ENCODE results near the gene CCNDBP1. TPM values are rescaled to one million over a fixed set of nuclear protein-coding genes. Genes with fewer than 3 reads are reported as not detected.
"Not testable (repeated sequence)": the region's sequence is repeated elsewhere in the genome, so short reads cannot be mapped to it uniquely, and the experiment has no call there.

CCNDBP1 gene
- total RNA-seq, 1 experiment from 2014 or later: 20.4 TPM

DNA sequence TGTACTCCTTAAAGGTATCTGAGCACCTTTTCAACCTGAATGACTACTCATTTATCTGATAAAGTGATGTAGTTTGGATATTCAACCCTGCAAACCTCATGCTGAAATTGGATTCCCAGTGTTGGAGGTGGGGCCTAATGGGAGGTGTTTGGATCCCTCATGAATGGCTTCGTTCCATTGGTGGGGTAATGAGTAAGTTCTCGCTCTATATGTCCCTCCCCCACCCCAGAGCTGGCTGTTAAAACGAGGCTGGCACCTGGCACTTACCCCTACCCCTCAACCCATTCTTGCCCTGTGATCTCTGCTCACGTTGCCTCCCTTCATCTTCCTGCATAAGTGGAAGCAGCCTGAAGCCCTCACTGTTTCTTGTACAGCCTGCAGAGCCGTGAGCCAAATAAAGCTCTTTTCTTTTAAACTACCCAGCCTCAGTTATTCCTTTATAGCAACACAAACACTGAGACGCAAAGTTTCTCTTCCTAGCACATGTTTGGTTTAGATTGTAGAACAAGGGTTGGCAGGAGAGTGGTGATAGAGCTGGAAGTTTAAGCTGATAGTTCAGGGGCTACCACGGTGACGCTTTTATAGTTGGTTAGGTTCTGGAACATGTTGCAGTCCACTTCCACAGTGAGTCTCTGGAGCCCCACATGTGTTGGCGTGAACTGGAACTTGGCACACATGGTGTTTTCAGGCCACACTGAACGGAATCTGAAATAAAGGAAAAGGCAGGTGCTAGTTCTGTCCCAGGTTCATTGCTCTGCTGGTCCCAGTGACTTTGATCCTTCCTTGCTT lies 11.8 kb downstream of the CCNDBP1 start (continued):
- no peak for TF ChIP-seq E2F4 (CRISPR knock-in tag; IDR thresholded peaks at IDR 0.05; ENCODE audit: borderline replicate concordance, low read depth)

DNA sequence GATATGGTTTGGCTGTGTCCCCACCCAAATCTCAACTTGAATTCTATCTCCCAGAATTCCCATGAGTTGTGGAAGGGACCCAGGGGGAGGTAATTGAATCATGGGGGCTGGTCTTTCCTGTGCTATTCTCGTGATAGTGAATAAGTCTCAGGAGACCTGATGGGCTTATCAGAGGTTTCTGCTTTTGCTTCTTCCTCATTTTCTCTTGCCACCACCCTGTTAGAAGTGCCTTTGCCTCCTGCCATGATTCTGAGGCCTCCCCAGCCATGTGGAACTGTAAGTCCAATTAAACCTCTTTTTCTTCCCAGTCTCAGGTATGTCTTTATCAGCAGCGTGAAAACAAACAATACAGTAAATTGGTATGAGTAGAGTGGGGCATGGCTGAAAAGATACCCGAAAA lies 12.6 kb downstream of the CCNDBP1 start:
- CTCF ChIA-PET; H3K27me3 Mint-ChIP-seq (ENCODE audit: low read depth); H3K4me1 Mint-ChIP-seq; POLR2A ChIA-PET; H3K27ac Mint-ChIP-seq; ATAC-seq; DNase-seq (ENCODE audit: low spot score); H3K4me3 Mint-ChIP-seq: not testable (repeated sequence)
- peaks cover 17% of the 10 kb centered on the region for H3K36me3 Mint-ChIP-seq
- peaks cover 26% of the 10 kb centered on the region for H3K9me3 Mint-ChIP-seq

DNA sequence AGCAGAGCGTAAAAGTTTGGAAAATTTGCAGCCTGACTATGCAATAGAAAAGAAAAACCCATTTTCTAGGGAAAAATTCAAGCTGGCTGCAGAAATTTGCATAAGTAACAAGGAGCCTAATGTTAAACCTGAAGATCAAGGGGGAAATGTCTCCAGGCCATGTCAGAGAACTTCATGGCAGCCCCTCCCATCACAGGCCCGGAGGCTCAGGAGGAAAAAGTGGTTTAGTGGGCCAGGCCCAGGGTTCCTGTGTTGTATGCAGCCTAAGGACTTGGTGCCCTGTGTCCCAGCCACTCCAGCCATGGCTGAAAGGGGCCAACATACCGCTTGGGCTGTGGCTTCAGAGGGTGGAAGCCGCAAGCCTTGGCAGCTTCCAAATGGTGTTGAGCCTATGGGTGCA lies 13.4 kb downstream of the CCNDBP1 start:
- H3K36me3 Mint-ChIP-seq: peaks cover 16% of the 10 kb centered on the region
- H3K27me3 Mint-ChIP-seq (ENCODE audit: low read depth); H3K4me3 Mint-ChIP-seq; ATAC-seq; H3K27ac Mint-ChIP-seq; POLR2A ChIA-PET; H3K4me1 Mint-ChIP-seq; DNase-seq (ENCODE audit: low spot score): not testable (repeated sequence)
- H3K9me3 Mint-ChIP-seq: peaks cover 26% of the 10 kb centered on the region
- CTCF ChIA-PET: interaction anchor here (1.6 kb wide), 1 partner anchor 11 kb away, joined by 3 read pairs; no protein-coding TSS in a partner anchor

- DNase-seq (ENCODE audit: low spot score): no peak
- TF ChIP-seq ESRRA (CRISPR knock-in tag; IDR thresholded peaks at IDR 0.05; ENCODE audit: borderline replicate concordance): no peak
- TF ChIP-seq ZNF121 (CRISPR knock-in tag; IDR thresholded peaks at IDR 0.05): no peak
- TF ChIP-seq IRF1 (CRISPR knock-in tag; IDR thresholded peaks at IDR 0.05): no peak
- TF ChIP-seq IRF2 (CRISPR knock-in tag; IDR thresholded peaks at IDR 0.05; ENCODE audit: borderline replicate concordance, low read depth): no peak
- no peak for TF ChIP-seq ATF1 (CRISPR knock-in tag; IDR thresholded peaks at IDR 0.05)
- no peak for TF ChIP-seq ZNF317 (CRISPR knock-in tag; IDR thresholded peaks at IDR 0.05; ENCODE audit: borderline replicate concordance, low read depth)
- no peak for TF ChIP-seq CREB1 (CRISPR knock-in tag; IDR thresholded peaks at IDR 0.05)
- no peak for TF ChIP-seq E2F1 (CRISPR knock-in tag; IDR thresholded peaks at IDR 0.05)
- H3K27ac Mint-ChIP-seq: no peak overlapping the region
- H3K27me3 Mint-ChIP-seq (ENCODE audit: low read depth): peaks cover 7% of the 10 kb centered on the region
- POLR2A ChIA-PET: no interaction called here
- H3K4me3 Mint-ChIP-seq: no peak overlapping the region
- no peak for ATAC-seq
- H3K36me3 Mint-ChIP-seq: peaks cover 16% of the 10 kb centered on the region
- CTCF ChIA-PET: interaction anchor here (1.6 kb wide), 1 partner anchor 11 kb away, joined by 3 read pairs; no protein-coding TSS in a partner anchor
- no peaks in the 10 kb centered on the region for H3K4me1 Mint-ChIP-seq
- peaks cover 26% of the 10 kb centered on the region for H3K9me3 Mint-ChIP-seq
These were observed 13.8 kb downstream of the CCNDBP1 start for GRCh38 chr15:43198992-43199391.

- H3K27ac Mint-ChIP-seq: no peak overlapping the region
- TF ChIP-seq IRF2 (CRISPR knock-in tag; IDR thresholded peaks at IDR 0.05; ENCODE audit: borderline replicate concordance, low read depth) (no peak), CBFB (CRISPR knock-in tag; IDR thresholded peaks at IDR 0.05; ENCODE audit: low read depth) (no peak), JAZF1 (CRISPR knock-in tag; IDR thresholded peaks at IDR 0.05) (no peak), GABPB1 (CRISPR knock-in tag; IDR thresholded peaks at IDR 0.05) (no peak), TEAD1 (CRISPR knock-in tag; IDR thresholded peaks at IDR 0.05) (no peak), SMAD3 (CRISPR knock-in tag; IDR thresholded peaks at IDR 0.05; ENCODE audit: borderline replicate concordance) (no peak), NR3C1 (CRISPR knock-in tag; conservative IDR thresholded peaks at IDR 0.05; ENCODE audit: low read depth) (no peak), ZNF263 (CRISPR knock-in tag; IDR thresholded peaks at IDR 0.05; ENCODE audit: low read depth) (no peak), ATF1 (CRISPR knock-in tag; IDR thresholded peaks at IDR 0.05) (no peak), E2F5 (CRISPR knock-in tag; IDR thresholded peaks at IDR 0.05) (no peak), NFE2L1 (CRISPR knock-in tag; IDR thresholded peaks at IDR 0.05) (no peak), RELA (CRISPR knock-in tag; IDR thresholded peaks at IDR 0.05; ENCODE audit: borderline replicate concordance) (no peak), GTF2I (CRISPR knock-in tag; conservative IDR thresholded peaks at IDR 0.05) (no peak)
- TF ChIP-seq, protein P1, sequence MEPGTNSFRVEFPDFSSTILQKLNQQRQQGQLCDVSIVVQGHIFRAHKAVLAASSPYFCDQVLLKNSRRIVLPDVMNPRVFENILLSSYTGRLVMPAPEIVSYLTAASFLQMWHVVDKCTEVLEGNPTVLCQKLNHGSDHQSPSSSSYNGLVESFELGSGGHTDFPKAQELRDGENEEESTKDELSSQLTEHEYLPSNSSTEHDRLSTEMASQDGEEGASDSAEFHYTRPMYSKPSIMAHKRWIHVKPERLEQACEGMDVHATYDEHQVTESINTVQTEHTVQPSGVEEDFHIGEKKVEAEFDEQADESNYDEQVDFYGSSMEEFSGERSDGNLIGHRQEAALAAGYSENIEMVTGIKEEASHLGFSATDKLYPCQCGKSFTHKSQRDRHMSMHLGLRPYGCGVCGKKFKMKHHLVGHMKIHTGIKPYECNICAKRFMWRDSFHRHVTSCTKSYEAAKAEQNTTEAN (CRISPR knock-in tag; IDR thresholded peaks at IDR 0.05): no peak
These were observed 14.8 kb downstream of the CCNDBP1 start for GRCh38 chr15:43199945-43200488.

More at GRCh38 chr15:43199945-43200488, 14.8 kb downstream of the CCNDBP1 start:
- Mint-ChIP-seq H3K4me1 (no peaks in the 10 kb centered on the region; the same call in 1 of the 2 replicates), H3K27me3 (ENCODE audit: low read depth) (peaks cover 7% of the 10 kb centered on the region), H3K4me3 (no peak overlapping the region), H3K9me3 (peaks cover 26% of the 10 kb centered on the region), H3K36me3 (peaks cover 16% of the 10 kb centered on the region)
- no peak for ATAC-seq
- ChIA-PET POLR2A (interaction anchor here (0.6 kb wide), 1 partner anchor 104 kb away, joined by 6 read pairs; no protein-coding TSS in a partner anchor), CTCF (interaction anchor here (1.6 kb wide), 1 partner anchor 10 kb away, joined by 3 read pairs; no protein-coding TSS in a partner anchor)
- DNase-seq (ENCODE audit: low spot score): no peak

All from WTC11 (cell line).